HG03139 (cell line): ENCODE data around the gene CT45A9.
"Not testable (repeated sequence)": the region's sequence is repeated elsewhere in the genome, so short reads cannot be mapped to it uniquely, and the experiment has no call there.

ENCODE experiments used
- ATAC-seq: cut with Tn5 transposase; IDR thresholded peaks from one replicate; pipeline ENCODE4 v1.9.1; 2021; ENCODE audit not compliant: unreplicated experiment

Gene CT45A9, protein sequence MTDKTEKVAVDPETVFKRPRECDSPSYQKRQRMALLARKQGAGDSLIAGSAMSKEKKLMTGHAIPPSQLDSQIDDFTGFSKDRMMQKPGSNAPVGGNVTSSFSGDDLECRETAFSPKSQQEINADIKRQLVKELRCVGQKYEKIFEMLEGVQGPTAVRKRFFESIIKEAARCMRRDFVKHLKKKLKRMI

GRCh38 chrX:135871712-135872111 lies at the start of gene CT45A9:
TSS of gene CT45A9 (minus strand) at chrX:135871812. CDS start at chrX:135868061, 3,751 bp downstream.
- not testable (repeated sequence) for ATAC-seq

DNA sequence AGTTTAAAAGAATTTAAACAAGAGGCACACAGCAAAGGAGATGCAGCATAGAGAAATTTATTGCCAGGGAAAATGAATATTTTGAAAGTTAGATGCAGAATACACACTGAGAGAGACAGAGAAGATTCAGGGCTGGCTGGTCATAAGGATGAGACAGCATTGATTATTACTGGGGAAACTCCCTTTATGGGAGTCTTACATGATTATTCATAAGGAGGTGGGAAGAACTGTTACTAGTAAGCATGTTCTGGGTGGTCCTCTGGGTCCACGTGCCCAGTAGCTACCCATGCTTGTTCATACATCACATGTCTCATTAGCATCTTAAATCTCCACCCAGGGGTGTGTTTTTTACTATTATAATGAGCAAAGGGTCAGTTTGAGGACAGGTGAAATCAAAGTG lies 48.9 kb upstream of the CT45A9 start:
- not testable (repeated sequence) for ATAC-seq

DNA sequence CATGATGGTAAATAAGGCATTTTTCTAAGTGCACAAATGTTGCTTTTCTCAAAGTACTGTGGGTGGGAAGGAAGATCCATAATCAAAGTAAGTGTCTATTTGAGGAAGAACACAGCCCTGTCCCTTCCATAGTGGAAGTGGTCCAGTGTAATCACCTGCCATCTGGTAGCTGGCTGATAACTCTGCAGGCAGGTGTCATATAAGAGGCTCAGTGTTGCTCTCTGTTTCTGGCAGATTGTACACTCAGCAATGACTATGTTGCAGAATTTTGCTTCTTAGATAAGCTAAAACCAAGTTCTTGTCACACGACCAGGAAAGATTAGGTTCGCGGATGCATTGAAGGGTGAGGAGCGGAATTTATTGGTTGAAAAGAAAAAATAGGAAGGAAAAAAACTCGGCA lies 42.8 kb upstream of the CT45A9 start:
- no peak for ATAC-seq

DNA sequence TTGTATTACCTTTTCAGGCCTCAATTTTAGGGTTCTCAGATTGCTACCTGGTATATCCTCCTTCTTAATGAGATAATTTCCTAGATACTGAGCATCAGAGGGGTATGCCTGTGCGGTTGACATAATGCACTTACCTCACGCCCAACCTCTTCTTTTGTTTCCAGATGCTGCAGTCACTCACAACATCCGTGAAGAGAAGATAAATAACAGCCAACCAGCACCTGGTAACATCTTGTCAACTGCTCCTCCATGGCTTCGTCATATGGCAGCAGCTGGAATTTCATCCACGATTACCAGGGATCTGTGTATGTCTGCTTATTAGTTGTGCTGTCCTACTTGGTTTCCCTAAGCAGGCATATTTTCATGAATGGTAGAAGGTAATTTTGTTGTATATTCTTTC lies 38.6 kb upstream of the CT45A9 start:
- no peak for ATAC-seq

DNA sequence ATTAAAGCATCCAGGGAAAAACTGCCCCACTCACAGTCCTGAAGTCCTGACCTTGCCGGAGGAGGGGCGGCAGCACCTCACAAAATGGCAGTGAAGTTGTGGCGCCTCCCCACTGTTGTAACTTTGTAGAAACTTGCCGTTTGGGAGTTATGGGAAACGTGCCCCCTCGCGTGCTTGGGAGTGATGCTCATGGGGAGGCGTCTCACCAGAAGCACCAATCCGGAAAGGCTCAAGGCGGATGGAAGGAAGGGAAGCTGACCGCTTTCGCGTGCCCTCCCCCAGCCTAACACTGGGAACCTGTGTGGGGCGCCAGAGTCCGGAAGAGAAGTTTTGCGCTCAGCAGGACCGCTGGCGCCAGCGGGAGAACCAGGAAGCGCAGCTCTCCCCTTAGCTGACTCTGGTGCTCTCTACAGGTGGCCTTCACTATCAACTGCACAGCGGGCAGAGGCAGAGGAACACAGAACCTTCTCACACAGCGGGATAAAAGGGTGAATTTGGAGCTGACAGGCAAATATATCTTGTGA lies 21.7 kb upstream of the CT45A9 start, which contains the start of the genes CT45A10 and SAGE1:
CT45A10 (minus strand) TSS at position 151 of the 524 bp plus-strand sequence. CDS start 8,100 bp downstream, outside the sequence.
SAGE1 (plus strand) TSS at position 423 of the 524 bp plus-strand sequence. CDS start 2,527 bp downstream, outside the sequence.
- ATAC-seq = no peak

GRCh38 chrX:135892781-135893180 lies 21.2 kb upstream of the CT45A9 start:
- no peak for ATAC-seq

DNA sequence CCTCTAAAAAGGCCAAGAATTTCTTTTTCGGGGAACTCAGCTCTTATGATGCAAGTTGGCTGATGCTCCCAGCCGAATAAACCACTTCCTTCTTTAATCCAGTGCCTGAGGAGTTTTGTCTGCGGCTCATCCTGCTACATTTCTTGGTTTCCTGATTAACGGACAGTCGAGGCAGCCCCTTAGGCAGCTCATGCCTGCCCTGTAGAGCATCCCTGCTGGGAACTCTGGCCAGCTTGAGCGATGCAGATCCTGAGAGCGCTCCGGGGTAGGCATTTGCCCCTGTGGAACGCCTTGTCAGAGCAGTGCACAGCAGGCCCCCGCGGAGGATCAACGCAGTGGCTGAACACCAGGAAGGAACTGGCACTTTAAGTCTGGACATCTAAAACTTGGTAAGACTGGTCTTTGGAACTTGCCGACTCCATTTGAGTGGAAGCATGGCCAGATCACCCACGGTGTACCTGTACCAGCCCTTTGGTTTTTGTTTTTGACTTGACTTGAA lies 18.5 kb upstream of the CT45A9 start:
- no peak for ATAC-seq

DNA sequence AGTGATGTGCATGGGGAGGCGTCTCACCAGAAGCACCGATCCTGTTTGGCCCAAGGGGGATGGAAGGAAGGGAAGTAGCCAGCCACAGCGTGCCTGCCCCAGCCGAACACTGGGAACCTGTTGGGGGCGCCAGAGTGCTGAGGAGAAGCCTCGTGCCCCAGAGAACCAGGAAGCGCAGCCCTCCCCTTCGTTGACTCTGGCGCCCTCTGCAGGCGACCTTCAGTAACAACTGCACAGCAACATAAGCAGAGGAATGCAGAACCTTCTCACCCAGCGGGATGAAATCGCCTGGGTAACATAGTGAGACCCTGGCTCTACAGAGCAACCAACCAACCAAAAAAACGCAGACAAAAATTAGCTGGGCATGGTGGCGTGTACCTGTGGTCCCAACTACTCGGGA lies 17.4 kb upstream of the CT45A9 start:
- ATAC-seq = not testable (repeated sequence)

- ATAC-seq = not testable (repeated sequence)
These were observed 16.6 kb upstream of the CT45A9 start for GRCh38 chrX:135888230-135888629.

DNA sequence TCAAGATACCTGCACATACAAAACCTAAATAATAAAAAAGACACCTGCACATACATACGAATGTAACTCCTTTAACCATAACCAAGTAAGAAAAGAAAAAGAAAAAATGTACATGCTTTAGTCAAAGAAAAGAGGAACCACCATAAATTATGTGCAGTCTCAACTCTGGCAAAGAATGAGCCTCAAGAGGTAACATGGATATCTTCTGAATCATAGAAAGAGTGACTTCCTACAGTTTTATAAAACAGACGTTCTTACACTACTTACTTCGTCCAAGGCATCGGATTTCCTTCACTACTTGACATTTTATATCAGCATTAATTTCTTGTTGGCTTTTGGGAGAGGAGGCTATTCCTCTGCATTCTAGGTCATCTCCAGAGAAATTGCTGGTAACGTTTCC lies 11.1 kb upstream of the CT45A9 start:
- not testable (repeated sequence) for ATAC-seq

DNA sequence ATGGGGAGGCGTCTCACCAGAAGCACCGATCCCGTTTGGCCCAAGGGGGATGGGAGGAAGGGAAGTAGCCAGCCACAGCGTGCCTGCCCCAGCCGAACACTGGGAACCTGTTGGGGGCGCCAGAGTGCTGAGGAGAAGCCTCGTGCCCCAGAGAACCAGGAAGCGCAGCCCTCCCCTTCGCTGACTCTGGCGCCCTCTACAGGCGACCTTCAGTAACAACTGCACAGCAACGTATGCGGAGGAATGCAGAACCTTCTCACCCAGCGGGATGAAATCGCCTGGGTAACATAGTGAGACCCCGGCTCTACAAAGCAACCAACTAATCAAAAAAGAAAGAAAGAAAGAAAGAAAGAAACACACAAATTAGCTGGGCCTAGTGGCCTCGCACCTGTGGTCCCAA lies 17.2 kb downstream of the CT45A9 start, which contains the start of gene CT45A8:
CT45A8 (minus strand) TSS at position 101 of the 400 bp plus-strand sequence. CDS start 3,755 bp downstream, outside the sequence.
- not testable (repeated sequence) for ATAC-seq

DNA sequence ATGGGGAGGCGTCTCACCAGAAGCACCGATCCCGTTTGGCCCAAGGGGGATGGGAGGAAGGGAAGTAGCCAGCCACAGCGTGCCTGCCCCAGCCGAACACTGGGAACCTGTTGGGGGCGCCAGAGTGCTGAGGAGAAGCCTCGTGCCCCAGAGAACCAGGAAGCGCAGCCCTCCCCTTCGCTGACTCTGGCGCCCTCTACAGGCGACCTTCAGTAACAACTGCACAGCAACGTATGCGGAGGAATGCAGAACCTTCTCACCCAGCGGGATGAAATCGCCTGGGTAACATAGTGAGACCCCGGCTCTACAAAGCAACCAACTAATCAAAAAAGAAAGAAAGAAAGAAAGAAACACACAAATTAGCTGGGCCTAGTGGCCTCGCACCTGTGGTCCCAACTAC lies 34.4 kb downstream of the CT45A9 start, which contains the start of gene CT45A7:
CT45A7 (minus strand) TSS at position 101 of the 400 bp plus-strand sequence. CDS start 3,747 bp downstream, outside the sequence.
- not testable (repeated sequence) for ATAC-seq

DNA sequence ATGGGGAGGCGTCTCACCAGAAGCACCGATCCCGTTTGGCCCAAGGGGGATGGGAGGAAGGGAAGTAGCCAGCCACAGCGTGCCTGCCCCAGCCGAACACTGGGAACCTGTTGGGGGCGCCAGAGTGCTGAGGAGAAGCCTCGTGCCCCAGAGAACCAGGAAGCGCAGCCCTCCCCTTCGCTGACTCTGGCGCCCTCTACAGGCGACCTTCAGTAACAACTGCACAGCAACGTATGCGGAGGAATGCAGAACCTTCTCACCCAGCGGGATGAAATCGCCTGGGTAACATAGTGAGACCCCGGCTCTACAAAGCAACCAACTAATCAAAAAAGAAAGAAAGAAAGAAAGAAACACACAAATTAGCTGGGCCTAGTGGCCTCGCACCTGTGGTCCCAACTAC lies 51.7 kb downstream of the CT45A9 start, which contains the start of gene CT45A2:
CT45A2 (minus strand) TSS at position 101 of the 400 bp plus-strand sequence. CDS start 3,747 bp downstream, outside the sequence.
- not testable (repeated sequence) for ATAC-seq
